GM12878 (cell line): ENCODE results near the gene ATG5. TPM values are rescaled to one million over a fixed set of nuclear protein-coding genes. Genes with fewer than 3 reads are reported as not detected.

Experiments
- NFYB ChIP-seq: IDR thresholded peaks from 2 replicates; pipeline ENCODE4 v1.6.1; 2011; ENCODE audit warnings: low read depth, mild to moderate bottlenecking, low read length, improper control_type of control experiment, moderate library complexity; ENCODE audit not compliant: insufficient read depth
- TCF7 ChIP-seq: IDR thresholded peaks from 2 replicates; pipeline ENCODE4 v1.6.1; 2014; ENCODE audit warnings: antibody characterized with exemption, borderline replicate concordance
- ZBED1 ChIP-seq: IDR thresholded peaks from 2 replicates; pipeline ENCODE4 v1.6.1; 2016; ENCODE audit warnings: borderline replicate concordance
- polyA plus RNA-seq, 11 experiments: library from polyadenylated mRNA; depleted of rRNA in 4 of 11; unstranded in 6 of 11; stranded (reverse) in 5 of 11; fragments of >200 nt; fragmentation: Nextera tagmentation in 4 of 11; fragmentation: Illumina TruSeq in 1 of 11; extraction: Ambion mirVana in 4 of 11; extraction: Trizol in 1 of 11; gene quantifications; 1 replicate in 1 of 11; 2 replicates in 10 of 11; pipeline versions ENCODE4 v1.2.1 to v1.2.3, GENCODE V29; 2011 to 2016; ENCODE audit warnings: inconsistent platforms in 2 of 11, missing spikeins in 2 of 11, low read depth in 1 of 11
- total RNA-seq, 4 experiments: library from RNA; depleted of rRNA in 3 of 4; stranded (reverse); fragments of >200 nt in 3 of 4; fragmentation: Illumina TruSeq in 1 of 4; extraction: Trizol in 1 of 4; gene quantifications; 2 replicates each; pipeline versions ENCODE4 v1.2.1 to v1.2.3, GENCODE V29; 2013 to 2021
- TF ChIP-seq, protein P1 (sequence below): fragments of 450-650 bp; IDR thresholded peaks from 2 replicates; pipeline ENCODE4 v1.6.1; 2017; ENCODE audit warnings: antibody characterized with exemption, mild to moderate bottlenecking, moderate library complexity
- TF ChIP-seq, protein P2 (sequence below): fragments of 150-350 bp; IDR thresholded peaks from 2 replicates; pipeline ENCODE4 v1.6.1; 2014; ENCODE audit warnings: mild to moderate bottlenecking, low read depth, low read length
- TF ChIP-seq, protein P3 (sequence below): fragments of 450-650 bp; IDR thresholded peaks from 2 replicates; pipeline ENCODE4 v1.6.1; 2017; ENCODE audit warnings: mild to moderate bottlenecking, low read depth, inconsistent platforms; ENCODE audit not compliant: poor library complexity, severe bottlenecking
- TF ChIP-seq, protein P4 (sequence below): IDR thresholded peaks from 2 replicates; pipeline ENCODE4 v1.6.1; 2012; ENCODE audit warnings: improper control_type of control experiment, low read depth, low read length; ENCODE audit not compliant: insufficient replicate concordance

The ATG5 gene
- total and polyA plus RNA-seq, 10 of the 15 experiments (the other 5 are each of a cell fraction or from before 2014, with no cell fraction given) = 12.9 to 51.8 (median 23.9) TPM

DNA sequence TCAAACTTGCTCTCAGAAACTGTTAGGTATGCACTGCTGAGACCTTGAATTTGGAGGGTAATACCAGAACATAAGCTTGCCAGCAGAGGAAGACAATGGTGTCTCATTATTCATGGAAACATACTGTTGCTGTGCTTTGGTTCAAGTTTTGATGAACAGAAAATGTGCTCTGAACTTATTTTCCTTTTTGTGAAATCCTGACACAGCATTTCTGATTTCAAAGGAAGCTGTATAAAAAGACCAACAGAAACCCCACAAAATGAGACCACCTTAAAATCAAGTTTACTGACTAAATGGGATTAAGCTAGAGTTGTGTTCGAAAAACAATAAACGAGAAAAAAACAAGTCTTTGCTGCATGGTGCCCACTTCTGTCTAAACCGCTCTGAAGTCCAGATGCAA, 169.1 kb downstream of the ATG5 start (continued):
- TF ChIP-seq NFYB (no peak), ZBED1 (no peak), TCF7 (no peak)
- TF ChIP-seq, protein P1, sequence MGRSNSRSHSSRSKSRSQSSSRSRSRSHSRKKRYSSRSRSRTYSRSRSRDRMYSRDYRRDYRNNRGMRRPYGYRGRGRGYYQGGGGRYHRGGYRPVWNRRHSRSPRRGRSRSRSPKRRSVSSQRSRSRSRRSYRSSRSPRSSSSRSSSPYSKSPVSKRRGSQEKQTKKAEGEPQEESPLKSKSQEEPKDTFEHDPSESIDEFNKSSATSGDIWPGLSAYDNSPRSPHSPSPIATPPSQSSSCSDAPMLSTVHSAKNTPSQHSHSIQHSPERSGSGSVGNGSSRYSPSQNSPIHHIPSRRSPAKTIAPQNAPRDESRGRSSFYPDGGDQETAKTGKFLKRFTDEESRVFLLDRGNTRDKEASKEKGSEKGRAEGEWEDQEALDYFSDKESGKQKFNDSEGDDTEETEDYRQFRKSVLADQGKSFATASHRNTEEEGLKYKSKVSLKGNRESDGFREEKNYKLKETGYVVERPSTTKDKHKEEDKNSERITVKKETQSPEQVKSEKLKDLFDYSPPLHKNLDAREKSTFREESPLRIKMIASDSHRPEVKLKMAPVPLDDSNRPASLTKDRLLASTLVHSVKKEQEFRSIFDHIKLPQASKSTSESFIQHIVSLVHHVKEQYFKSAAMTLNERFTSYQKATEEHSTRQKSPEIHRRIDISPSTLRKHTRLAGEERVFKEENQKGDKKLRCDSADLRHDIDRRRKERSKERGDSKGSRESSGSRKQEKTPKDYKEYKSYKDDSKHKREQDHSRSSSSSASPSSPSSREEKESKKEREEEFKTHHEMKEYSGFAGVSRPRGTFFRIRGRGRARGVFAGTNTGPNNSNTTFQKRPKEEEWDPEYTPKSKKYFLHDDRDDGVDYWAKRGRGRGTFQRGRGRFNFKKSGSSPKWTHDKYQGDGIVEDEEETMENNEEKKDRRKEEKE = no peak
- TF ChIP-seq, protein P2, sequence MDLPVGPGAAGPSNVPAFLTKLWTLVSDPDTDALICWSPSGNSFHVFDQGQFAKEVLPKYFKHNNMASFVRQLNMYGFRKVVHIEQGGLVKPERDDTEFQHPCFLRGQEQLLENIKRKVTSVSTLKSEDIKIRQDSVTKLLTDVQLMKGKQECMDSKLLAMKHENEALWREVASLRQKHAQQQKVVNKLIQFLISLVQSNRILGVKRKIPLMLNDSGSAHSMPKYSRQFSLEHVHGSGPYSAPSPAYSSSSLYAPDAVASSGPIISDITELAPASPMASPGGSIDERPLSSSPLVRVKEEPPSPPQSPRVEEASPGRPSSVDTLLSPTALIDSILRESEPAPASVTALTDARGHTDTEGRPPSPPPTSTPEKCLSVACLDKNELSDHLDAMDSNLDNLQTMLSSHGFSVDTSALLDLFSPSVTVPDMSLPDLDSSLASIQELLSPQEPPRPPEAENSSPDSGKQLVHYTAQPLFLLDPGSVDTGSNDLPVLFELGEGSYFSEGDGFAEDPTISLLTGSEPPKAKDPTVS = no peak
- TF ChIP-seq, protein P3, sequence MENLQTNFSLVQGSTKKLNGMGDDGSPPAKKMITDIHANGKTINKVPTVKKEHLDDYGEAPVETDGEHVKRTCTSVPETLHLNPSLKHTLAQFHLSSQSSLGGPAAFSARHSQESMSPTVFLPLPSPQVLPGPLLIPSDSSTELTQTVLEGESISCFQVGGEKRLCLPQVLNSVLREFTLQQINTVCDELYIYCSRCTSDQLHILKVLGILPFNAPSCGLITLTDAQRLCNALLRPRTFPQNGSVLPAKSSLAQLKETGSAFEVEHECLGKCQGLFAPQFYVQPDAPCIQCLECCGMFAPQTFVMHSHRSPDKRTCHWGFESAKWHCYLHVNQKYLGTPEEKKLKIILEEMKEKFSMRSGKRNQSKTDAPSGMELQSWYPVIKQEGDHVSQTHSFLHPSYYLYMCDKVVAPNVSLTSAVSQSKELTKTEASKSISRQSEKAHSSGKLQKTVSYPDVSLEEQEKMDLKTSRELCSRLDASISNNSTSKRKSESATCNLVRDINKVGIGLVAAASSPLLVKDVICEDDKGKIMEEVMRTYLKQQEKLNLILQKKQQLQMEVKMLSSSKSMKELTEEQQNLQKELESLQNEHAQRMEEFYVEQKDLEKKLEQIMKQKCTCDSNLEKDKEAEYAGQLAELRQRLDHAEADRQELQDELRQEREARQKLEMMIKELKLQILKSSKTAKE = no peak
- TF ChIP-seq, protein P4, sequence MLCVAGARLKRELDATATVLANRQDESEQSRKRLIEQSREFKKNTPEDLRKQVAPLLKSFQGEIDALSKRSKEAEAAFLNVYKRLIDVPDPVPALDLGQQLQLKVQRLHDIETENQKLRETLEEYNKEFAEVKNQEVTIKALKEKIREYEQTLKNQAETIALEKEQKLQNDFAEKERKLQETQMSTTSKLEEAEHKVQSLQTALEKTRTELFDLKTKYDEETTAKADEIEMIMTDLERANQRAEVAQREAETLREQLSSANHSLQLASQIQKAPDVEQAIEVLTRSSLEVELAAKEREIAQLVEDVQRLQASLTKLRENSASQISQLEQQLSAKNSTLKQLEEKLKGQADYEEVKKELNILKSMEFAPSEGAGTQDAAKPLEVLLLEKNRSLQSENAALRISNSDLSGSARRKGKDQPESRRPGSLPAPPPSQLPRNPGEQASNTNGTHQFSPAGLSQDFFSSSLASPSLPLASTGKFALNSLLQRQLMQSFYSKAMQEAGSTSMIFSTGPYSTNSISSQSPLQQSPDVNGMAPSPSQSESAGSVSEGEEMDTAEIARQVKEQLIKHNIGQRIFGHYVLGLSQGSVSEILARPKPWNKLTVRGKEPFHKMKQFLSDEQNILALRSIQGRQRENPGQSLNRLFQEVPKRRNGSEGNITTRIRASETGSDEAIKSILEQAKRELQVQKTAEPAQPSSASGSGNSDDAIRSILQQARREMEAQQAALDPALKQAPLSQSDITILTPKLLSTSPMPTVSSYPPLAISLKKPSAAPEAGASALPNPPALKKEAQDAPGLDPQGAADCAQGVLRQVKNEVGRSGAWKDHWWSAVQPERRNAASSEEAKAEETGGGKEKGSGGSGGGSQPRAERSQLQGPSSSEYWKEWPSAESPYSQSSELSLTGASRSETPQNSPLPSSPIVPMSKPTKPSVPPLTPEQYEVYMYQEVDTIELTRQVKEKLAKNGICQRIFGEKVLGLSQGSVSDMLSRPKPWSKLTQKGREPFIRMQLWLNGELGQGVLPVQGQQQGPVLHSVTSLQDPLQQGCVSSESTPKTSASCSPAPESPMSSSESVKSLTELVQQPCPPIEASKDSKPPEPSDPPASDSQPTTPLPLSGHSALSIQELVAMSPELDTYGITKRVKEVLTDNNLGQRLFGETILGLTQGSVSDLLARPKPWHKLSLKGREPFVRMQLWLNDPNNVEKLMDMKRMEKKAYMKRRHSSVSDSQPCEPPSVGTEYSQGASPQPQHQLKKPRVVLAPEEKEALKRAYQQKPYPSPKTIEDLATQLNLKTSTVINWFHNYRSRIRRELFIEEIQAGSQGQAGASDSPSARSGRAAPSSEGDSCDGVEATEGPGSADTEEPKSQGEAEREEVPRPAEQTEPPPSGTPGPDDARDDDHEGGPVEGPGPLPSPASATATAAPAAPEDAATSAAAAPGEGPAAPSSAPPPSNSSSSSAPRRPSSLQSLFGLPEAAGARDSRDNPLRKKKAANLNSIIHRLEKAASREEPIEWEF = no peak
